Osteoblast (primary cell): Measurements from ENCODE around the gene MDFI. TPM values are rescaled to one million over a fixed set of nuclear protein-coding genes. Genes with fewer than 3 reads are reported as not detected.

Source experiments
- DNase-seq: peaks from one replicate; pipeline ENCODE4 v3.0.0; 2011; ENCODE audit warnings: low spot score, mixed read lengths; ENCODE audit not compliant: insufficient read length; ENCODE audit errors: missing footprints
- H2AFZ ChIP-seq: 2 replicates; pipeline ENCODE4 v1.6.0; 2011; ENCODE audit warnings: mild to moderate bottlenecking, low read length
- H3K27ac ChIP-seq: 2 replicates; pipeline ENCODE4 v1.5.1; 2011; ENCODE audit warnings: mild to moderate bottlenecking, low read depth, low read length, moderate library complexity
- H3K27me3 ChIP-seq: 2 replicates; pipeline ENCODE4 v1.6.0; 2012; ENCODE audit warnings: mild to moderate bottlenecking, control low read depth, inconsistent platforms, low read length, moderate library complexity; ENCODE audit not compliant: insufficient read depth
- H3K36me3 ChIP-seq: 2 replicates; pipeline ENCODE4 v1.5.1; 2011; ENCODE audit warnings: mild to moderate bottlenecking, low read length, control low read depth, moderate library complexity; ENCODE audit not compliant: insufficient read depth
- H3K4me1 ChIP-seq: 2 replicates; pipeline ENCODE4 v1.5.1; 2011; ENCODE audit warnings: mild to moderate bottlenecking, low read length, control low read depth, moderate library complexity; ENCODE audit not compliant: insufficient read depth
- H3K4me2 ChIP-seq: 2 replicates; pipeline ENCODE4 v1.6.0; 2011; ENCODE audit warnings: mild to moderate bottlenecking, low read length; ENCODE audit not compliant: insufficient read depth
- H3K4me3 ChIP-seq: fragments of 200-600 bp; sonication (generic); 3 replicates; pipeline ENCODE4 v1.5.1; 2012; ENCODE audit warnings: mild to moderate bottlenecking, low read length, inconsistent platforms; ENCODE audit not compliant: insufficient read depth
- H3K79me2 ChIP-seq: 2 replicates; pipeline ENCODE4 v1.6.0; 2012; ENCODE audit warnings: mild to moderate bottlenecking, low read length, control low read depth, inconsistent platforms; ENCODE audit not compliant: insufficient read depth
- H3K9me3 ChIP-seq: 2 replicates; pipeline ENCODE4 v1.5.1; 2011; ENCODE audit warnings: low read depth, low read length, control low read depth
- H4K20me1 ChIP-seq: 2 replicates; pipeline ENCODE4 v1.6.0; 2012; ENCODE audit warnings: mild to moderate bottlenecking, low read length, control low read depth; ENCODE audit not compliant: insufficient read depth
- total RNA-seq: library from RNA; depleted of rRNA; stranded (reverse); fragments of >200 nt; gene quantifications from 2 replicates; pipeline ENCODE4 v1.2.3, GENCODE V29; 2012
- TF ChIP-seq, protein P1 (sequence below): IDR thresholded peaks from 2 replicates; pipeline ENCODE4 v1.5.1; 2011; ENCODE audit warnings: mild to moderate bottlenecking, low read depth, low read length, moderate library complexity; ENCODE audit errors: extremely low read depth

MDFI gene
- total RNA-seq, 1 donor = 0.72 TPM

DNA sequence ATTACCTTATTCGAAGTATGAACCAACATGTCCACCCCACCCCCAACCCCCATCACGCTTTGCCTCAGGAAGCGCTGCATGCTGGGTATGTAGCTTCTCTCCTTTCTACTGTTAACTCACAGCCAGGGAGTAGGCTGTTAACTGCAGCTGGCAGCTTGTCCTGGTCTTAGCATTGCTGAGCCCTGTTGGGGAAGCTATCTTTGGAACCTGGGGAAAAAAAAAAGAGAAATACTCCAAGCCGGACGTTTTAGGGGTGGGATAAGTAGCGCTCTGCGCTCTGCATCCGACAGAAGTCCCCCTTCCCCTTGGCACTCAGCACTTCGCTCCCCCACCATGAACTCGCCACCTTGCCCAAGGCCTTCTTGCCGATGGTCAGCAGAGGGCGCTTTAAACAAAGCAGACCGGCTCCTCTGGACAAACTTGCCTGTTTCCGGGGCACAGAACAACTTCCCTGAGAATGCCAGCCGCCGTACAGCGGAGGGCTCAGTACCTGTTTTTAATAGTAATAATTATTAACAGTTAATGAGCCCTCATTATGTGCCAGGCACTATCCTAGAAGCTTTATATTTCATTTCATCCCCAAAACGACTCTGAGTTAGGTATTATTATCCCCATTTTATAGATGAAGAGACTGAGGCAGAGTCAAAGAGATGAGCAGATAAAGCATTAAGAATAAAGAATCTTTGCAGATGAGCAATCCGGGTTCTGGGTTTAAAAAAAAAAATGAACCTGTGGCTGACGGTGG is 35.2 kb upstream of the MDFI start:
- no peak overlapping the region for H3K27ac ChIP-seq
- peak overlapping the region; percentile 82 for H2AFZ ChIP-seq
- no peaks in the 10 kb centered on the region for H3K79me2 ChIP-seq
- no peaks in the 10 kb centered on the region for H3K9me3 ChIP-seq
- no peaks in the 10 kb centered on the region for H3K27me3 ChIP-seq
- DNase-seq = peak; percentile 99
- H3K36me3 ChIP-seq = no peaks in the 10 kb centered on the region
- no peaks in the 10 kb centered on the region for H4K20me1 ChIP-seq
- H3K4me1 ChIP-seq = peaks cover 6% of the 10 kb centered on the region
- peak overlapping the region; percentile 51 for H3K4me3 ChIP-seq
- TF ChIP-seq, protein P1, sequence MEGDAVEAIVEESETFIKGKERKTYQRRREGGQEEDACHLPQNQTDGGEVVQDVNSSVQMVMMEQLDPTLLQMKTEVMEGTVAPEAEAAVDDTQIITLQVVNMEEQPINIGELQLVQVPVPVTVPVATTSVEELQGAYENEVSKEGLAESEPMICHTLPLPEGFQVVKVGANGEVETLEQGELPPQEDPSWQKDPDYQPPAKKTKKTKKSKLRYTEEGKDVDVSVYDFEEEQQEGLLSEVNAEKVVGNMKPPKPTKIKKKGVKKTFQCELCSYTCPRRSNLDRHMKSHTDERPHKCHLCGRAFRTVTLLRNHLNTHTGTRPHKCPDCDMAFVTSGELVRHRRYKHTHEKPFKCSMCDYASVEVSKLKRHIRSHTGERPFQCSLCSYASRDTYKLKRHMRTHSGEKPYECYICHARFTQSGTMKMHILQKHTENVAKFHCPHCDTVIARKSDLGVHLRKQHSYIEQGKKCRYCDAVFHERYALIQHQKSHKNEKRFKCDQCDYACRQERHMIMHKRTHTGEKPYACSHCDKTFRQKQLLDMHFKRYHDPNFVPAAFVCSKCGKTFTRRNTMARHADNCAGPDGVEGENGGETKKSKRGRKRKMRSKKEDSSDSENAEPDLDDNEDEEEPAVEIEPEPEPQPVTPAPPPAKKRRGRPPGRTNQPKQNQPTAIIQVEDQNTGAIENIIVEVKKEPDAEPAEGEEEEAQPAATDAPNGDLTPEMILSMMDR = peak; percentile 95
- peak overlapping the region; percentile 83 for H3K4me2 ChIP-seq

DNA sequence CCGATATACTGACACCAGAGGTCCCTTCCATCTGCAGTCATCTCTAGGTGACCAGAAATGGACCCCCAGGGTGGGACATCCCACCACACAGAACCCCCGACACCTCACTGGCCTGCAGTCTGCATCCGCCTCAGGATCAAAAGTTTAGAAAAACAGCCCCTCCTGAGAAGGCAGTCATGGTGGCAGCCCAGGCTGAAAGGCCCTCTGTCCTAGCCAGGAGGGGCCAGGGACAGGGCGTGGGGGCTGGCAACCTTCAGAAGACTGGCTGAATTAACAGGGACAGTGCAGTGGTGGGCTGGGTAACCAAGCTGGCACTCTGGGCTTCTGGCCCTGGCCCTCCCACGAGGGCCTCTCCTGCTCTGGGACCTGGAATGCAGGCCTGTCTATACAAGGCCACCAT is 34.3 kb upstream of the MDFI start:
- no peak overlapping the region for H3K27ac ChIP-seq
- no peaks in the 10 kb centered on the region for H3K36me3 ChIP-seq
- TF ChIP-seq, protein P1 = no peak
- H3K4me1 ChIP-seq = peaks cover 6% of the 10 kb centered on the region
- no peaks in the 10 kb centered on the region for H3K79me2 ChIP-seq
- no peaks in the 10 kb centered on the region for H3K9me3 ChIP-seq
- peak; percentile 37 for DNase-seq
- no peaks in the 10 kb centered on the region for H4K20me1 ChIP-seq
- no peak overlapping the region for H3K4me2 ChIP-seq
- H3K4me3 ChIP-seq = no peak overlapping the region
- no peak overlapping the region for H2AFZ ChIP-seq
- no peaks in the 10 kb centered on the region for H3K27me3 ChIP-seq

DNA sequence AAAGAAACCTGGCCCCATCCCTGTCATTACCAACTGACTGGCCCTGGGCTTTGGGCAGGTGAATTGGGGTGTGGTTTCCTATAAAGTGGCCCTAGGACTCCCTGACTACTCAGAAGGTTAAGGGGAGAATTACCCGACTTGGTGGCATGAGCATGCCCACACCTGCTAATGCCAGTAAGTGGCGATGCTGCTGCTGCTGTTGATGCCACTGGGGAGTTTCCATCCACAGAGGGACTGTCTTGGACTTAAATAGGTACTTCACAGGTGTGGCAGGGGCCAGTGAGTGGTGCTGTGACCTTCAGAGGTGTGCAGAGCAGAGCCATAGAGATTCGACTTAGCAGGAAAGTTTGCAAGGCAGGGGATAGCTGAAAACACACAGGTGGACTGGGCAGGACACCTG is 32.6 kb upstream of the MDFI start:
- Histone ChIP-seq H3K9me3 (no peaks in the 10 kb centered on the region), H3K79me2 (no peaks in the 10 kb centered on the region), H3K4me2 (no peak overlapping the region), H3K27ac (no peak overlapping the region), H3K27me3 (no peaks in the 10 kb centered on the region), H3K4me1 (peaks cover 6% of the 10 kb centered on the region), H2AFZ (no peak overlapping the region), H4K20me1 (no peaks in the 10 kb centered on the region), H3K36me3 (no peaks in the 10 kb centered on the region), H3K4me3 (no peak overlapping the region)
- peak; percentile 54 for DNase-seq
- TF ChIP-seq, protein P1 = no peak

DNA sequence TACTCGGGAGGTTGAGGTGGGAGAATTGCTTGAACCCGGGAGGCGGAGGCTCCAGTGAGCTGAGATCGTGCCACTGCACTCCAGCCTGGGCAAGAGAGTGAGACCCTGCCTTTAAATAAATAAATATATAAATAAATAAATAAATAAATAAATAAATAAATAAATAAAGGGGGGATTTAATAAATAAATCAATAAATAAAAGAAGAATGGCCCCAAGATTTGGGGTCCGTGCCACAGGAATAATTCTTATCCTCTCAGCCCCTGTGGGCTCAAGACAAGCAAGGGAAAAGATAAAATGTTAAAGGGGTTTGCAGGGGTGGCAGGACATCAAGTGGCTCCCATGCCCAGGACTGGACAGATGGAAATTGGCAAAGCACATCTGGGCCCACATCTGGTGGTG is 31.2 kb upstream of the MDFI start:
- TF ChIP-seq, protein P1 = no peak
- Histone ChIP-seq H3K4me2 (no peak overlapping the region), H3K79me2 (no peaks in the 10 kb centered on the region), H2AFZ (no peak overlapping the region), H3K4me1 (peaks cover 6% of the 10 kb centered on the region), H3K27me3 (no peaks in the 10 kb centered on the region), H3K27ac (no peak overlapping the region), H4K20me1 (no peaks in the 10 kb centered on the region), H3K36me3 (no peaks in the 10 kb centered on the region), H3K4me3 (no peak overlapping the region), H3K9me3 (no peaks in the 10 kb centered on the region)
- peak; percentile 77 for DNase-seq
